A673 (cell line): Measurements from ENCODE around the gene TBL2. TPM values are rescaled to one million over a fixed set of nuclear protein-coding genes. Genes with fewer than 3 reads are reported as not detected.
A peak's percentile ranks its signal among the peaks of the same experiment; 100 is the strongest.

Source experiments
- BruUV-seq: library from RNA; stranded (reverse); fragments of 400-500 nt; replicated peaks from 2 replicates; lab custom pipeline; 2021; lab: Mats Ljungman, UMichigan
- CTCF ChIA-PET: fragments of 300-600 bp; sonication (Branson Sonifier 250); formaldehyde crosslinking; loops from one replicate; lab custom pipeline; 2022; ENCODE audit warnings: antibody characterized with exemption; lab: Charles Lee
- POLR2A ChIA-PET: fragments of 300-600 bp; sonication (Branson Sonifier 250); formaldehyde crosslinking; loops from one replicate; lab custom pipeline; 2022; ENCODE audit warnings: antibody characterized with exemption; ENCODE audit not compliant: low non-redundant PET; lab: Charles Lee
- DNase-seq: peaks from one replicate; pipeline ENCODE4 v3.0.0-alpha.2; 2015; ENCODE audit warnings: low spot score
- H3K27ac ChIP-seq: fragments of 200-600 bp; sonication (generic); 2 replicates; pipeline ENCODE4 v1.5.1; 2016; ENCODE audit warnings: mixed run types, low read depth, mild to moderate bottlenecking, mixed read lengths, antibody characterized with exemption, low read length; ENCODE audit not compliant: poor library complexity, severe bottlenecking
- H3K27me3 ChIP-seq: fragments of 200-600 bp; sonication (generic); replicated peaks from 2 replicates; pipeline ENCODE4 v1.6.1; 2017; ENCODE audit warnings: mixed run types, low read depth, mild to moderate bottlenecking, mixed read lengths, antibody characterized with exemption, low read length; ENCODE audit not compliant: insufficient read depth, poor library complexity
- H3K36me3 ChIP-seq: fragments of 200-600 bp; sonication (generic); 2 replicates; pipeline ENCODE4 v1.6.1; 2016; ENCODE audit warnings: mixed run types, mild to moderate bottlenecking, mixed read lengths, antibody characterized with exemption, low read length; ENCODE audit not compliant: insufficient read depth, poor library complexity, severe bottlenecking
- H3K4me1 ChIP-seq: fragments of 200-600 bp; sonication (generic); 2 replicates; pipeline ENCODE4 v1.6.1; 2017; ENCODE audit warnings: mixed run types, mild to moderate bottlenecking, mixed read lengths, antibody characterized with exemption, low read length; ENCODE audit not compliant: insufficient read depth, poor library complexity, severe bottlenecking
- H3K4me3 ChIP-seq: fragments of 200-600 bp; sonication (generic); 2 replicates; pipeline ENCODE4 v1.5.1; 2016; ENCODE audit warnings: low read depth, mixed run types, mild to moderate bottlenecking, mixed read lengths, low read length; ENCODE audit not compliant: poor library complexity, severe bottlenecking
- H3K9me3 ChIP-seq: fragments of 200-600 bp; sonication (generic); 2 replicates; pipeline ENCODE4 v1.6.1; 2016; ENCODE audit warnings: mixed run types, low read depth, mild to moderate bottlenecking, mixed read lengths, antibody characterized with exemption, low read length; ENCODE audit not compliant: poor library complexity, severe bottlenecking
- EZH2 ChIP-seq: fragments of 200-600 bp; sonication (generic); IDR thresholded peaks from 2 replicates; pipeline ENCODE4 v1.6.1; 2017; ENCODE audit warnings: borderline replicate concordance, low read depth, mild to moderate bottlenecking, mixed read lengths, antibody characterized with exemption, low read length; ENCODE audit not compliant: poor library complexity, severe bottlenecking
- intact Hi-C: fragments of 100-400 bp; cut with micrococcal nuclease; formaldehyde crosslinking; loops from one replicate; pipeline ENCODE4 v1.10.0; 2022; ENCODE audit not compliant: unreplicated experiment
- total RNA-seq: library from RNA; stranded (reverse); gene quantifications from 2 replicates; pipeline ENCODE4 v1.2.3, GENCODE V29; 2021
- TF ChIP-seq, protein P1 (sequence below): fragments of 300-800, 200-600 bp; sonication (generic); conservative IDR thresholded peaks from 2 replicates; pipeline ENCODE4 v1.5.1; 2017; ENCODE audit warnings: low read depth, mild to moderate bottlenecking, antibody characterized with exemption, low read length, moderate library complexity, mixed read lengths

The TBL2 gene
- total RNA-seq, 1 experiment from 2014 or later, result 51.9 TPM

DNA sequence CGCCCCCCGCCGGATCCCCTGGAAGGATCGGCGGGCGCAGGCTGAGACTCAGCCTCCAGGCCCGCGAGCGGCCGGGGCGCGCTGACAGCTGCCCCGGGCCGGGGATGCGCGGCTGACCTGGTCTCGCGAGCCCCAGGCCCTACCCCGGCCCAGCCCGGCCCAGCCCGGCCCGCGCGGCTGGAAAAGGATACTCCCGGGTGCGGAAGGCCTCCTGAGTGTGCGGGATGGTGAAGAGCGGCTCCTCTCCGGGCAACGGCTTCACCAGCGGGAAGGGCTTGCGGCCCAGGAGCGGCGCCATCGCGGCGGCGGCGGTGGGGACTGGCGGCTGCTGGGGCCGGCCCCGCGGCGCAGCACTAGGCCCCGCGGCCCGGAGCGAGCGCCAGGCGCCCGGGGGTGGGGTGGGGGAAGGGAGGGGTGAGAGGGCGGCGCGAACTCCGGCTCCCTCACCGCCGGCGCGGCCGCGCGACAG, 56.7 kb downstream of the TBL2 start:
- TF ChIP-seq EZH2, result no peak
- TF ChIP-seq, protein P1, sequence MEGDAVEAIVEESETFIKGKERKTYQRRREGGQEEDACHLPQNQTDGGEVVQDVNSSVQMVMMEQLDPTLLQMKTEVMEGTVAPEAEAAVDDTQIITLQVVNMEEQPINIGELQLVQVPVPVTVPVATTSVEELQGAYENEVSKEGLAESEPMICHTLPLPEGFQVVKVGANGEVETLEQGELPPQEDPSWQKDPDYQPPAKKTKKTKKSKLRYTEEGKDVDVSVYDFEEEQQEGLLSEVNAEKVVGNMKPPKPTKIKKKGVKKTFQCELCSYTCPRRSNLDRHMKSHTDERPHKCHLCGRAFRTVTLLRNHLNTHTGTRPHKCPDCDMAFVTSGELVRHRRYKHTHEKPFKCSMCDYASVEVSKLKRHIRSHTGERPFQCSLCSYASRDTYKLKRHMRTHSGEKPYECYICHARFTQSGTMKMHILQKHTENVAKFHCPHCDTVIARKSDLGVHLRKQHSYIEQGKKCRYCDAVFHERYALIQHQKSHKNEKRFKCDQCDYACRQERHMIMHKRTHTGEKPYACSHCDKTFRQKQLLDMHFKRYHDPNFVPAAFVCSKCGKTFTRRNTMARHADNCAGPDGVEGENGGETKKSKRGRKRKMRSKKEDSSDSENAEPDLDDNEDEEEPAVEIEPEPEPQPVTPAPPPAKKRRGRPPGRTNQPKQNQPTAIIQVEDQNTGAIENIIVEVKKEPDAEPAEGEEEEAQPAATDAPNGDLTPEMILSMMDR, result no peak
- H3K4me1 ChIP-seq, result peaks cover 17% of the 10 kb centered on the region
- POLR2A ChIA-PET, result interaction anchor here (0.7 kb wide), 1 partner anchor 27 kb away, joined by 4 read pairs; no protein-coding TSS in a partner anchor
- no peak for DNase-seq
- peak overlapping the region; percentile 96 for H3K27ac ChIP-seq
- intact Hi-C loops, result loop anchor here (2.0 kb wide), 1 partner anchor 35 kb away; the partner anchor contains the start of gene BCL7B
- no peaks in the 10 kb centered on the region for H3K27me3 ChIP-seq
- peaks cover 23% of the 10 kb centered on the region for H3K36me3 ChIP-seq
- peak overlapping the region; percentile 92 for H3K4me3 ChIP-seq
- CTCF ChIA-PET, result interaction anchor here (0.6 kb wide), 1 partner anchor 204 kb away, joined by 3 read pairs; no protein-coding TSS in a partner anchor
- H3K9me3 ChIP-seq, result no peaks in the 10 kb centered on the region
- BruUV-seq, result no TSS peak

DNA sequence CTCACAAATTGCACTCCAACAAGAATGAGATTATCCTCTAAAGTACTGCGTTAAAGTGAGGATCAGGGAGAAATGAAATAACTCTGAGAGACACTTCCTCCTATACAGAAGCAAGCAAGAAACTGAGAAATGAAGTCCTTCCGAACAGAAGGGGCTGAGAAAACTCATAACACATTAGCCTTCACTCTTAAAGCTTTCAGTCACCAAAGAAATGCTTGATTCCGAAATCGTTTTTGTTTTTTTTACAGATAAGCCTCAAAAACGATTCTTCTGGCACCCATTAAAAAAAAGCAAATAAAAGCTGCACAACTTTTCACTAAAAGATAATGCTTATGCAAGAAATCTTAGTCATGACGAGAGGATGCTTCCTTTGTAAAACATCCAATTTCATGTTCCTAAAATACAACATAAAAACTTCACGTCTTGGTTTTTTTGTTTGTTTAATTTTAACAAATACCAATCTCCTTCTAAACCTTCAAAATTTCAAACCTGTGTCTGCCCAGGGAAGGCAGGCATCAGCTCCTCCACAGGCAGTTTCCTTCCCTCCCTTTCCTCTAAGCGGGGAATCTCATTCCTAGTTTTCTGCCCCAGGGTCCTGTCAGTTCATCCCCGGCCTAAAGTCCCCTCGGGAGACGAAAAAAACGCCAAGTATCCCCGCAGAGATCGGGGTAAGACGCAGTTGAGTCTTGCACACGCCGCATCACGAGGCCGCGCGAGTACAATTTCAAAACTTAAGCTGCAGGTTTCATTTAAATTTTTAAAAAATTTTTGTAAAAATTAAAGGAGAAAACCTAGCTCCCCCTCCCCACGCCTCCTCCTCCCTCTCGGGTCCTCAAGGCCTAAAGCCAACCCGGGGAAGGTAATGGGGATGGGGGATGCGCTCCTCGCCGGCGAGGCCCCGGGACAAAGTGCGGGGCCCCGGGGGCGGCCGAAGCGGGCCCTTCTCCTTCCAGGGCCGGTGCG, 57.4 kb downstream of the TBL2 start:
- TF ChIP-seq EZH2, result no peak
- TF ChIP-seq, protein P1, result no peak
- H3K4me1 ChIP-seq, result peaks cover 17% of the 10 kb centered on the region
- TSS peak; percentile 27 for BruUV-seq
- no peaks in the 10 kb centered on the region for H3K9me3 ChIP-seq
- DNase-seq, result peak; percentile 45
- ChIA-PET CTCF (interaction anchor here (0.6 to 0.7 kb wide), 2 partner anchors 15 to 204 kb away, joined by 3 to 6 read pairs; no protein-coding TSS in a partner anchor), POLR2A (interaction anchor here (0.6 to 0.7 kb wide), 3 partner anchors 26 to 210 kb away, joined by 3 to 6 read pairs (median 4); no protein-coding TSS in a partner anchor)
- no peaks in the 10 kb centered on the region for H3K27me3 ChIP-seq
- peaks cover 29% of the 10 kb centered on the region for H3K36me3 ChIP-seq
- peak overlapping the region; percentile 96 for H3K27ac ChIP-seq
- intact Hi-C loops, result no loop called here
- peak overlapping the region; percentile 92 for H3K4me3 ChIP-seq

DNA sequence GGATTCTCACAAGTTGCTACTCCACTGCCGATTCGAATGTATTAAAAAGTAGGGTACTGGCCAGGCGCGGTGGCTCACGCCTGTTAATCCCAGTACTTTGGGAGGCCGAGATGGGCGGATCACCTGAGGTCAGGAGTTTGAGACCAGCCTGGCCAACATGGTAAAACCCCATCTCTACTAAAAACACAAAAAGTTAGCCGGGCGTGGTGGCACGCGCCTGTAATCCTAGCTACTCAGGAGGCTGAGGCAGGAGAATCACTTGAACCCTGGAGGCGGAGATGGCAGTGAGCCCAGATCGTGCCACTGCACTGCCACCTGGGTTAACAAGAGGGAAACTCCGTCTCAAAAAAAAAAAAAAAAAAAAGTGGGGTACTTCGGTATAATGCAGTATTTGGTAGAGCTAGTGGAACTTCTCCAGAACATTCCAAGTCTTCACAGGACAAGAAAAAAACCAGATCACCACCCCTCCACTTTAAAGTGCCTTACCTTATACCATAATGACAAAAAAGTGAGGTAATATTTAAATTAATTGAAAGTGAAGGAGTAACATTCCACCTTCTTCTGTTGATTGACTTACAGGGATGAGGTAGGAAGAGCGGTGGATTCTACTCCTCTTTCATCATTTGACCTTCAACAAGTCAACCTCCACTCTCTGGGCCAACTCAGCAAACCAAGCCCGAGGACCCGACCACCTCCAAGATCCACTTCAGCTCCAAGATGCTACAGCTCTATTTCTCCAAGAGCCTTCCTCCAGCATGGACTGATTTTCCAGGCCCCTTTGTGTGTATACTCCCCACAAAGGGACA, 58.3 kb downstream of the TBL2 start:
- CTCF ChIA-PET, result interaction anchor here (0.7 kb wide), 1 partner anchor 15 kb away, joined by 6 read pairs; no protein-coding TSS in a partner anchor
- Histone ChIP-seq H3K27ac (peak overlapping the region; percentile 96), H3K36me3 (peaks cover 38% of the 10 kb centered on the region), H3K9me3 (no peaks in the 10 kb centered on the region), H3K27me3 (no peaks in the 10 kb centered on the region), H3K4me3 (peak overlapping the region; percentile 92), H3K4me1 (peaks cover 17% of the 10 kb centered on the region)
- TF ChIP-seq, protein P1, result no peak
- no peak for TF ChIP-seq EZH2
- POLR2A ChIA-PET, result interaction anchor here (0.6 kb wide), 1 partner anchor 58 kb away, joined by 4 read pairs; no protein-coding TSS in a partner anchor
- intact Hi-C loops, result loop anchor here (10.0 kb wide), 1 partner anchor 65 kb away; no protein-coding TSS in a partner anchor
- peak; percentile 29 for DNase-seq
- BruUV-seq, result no TSS peak
